ENCODE results near the gene CSNK1G1. TPM values are rescaled to one million over a fixed set of nuclear protein-coding genes. Genes with fewer than 3 reads are reported as not detected.
A peak's percentile ranks its signal among the peaks of the same experiment; 100 is the strongest.

Gene CSNK1G1
- total RNA-seq, 4 donors from 2014 or later: 19.1 to 50.0 (median 21.3) TPM

DNA sequence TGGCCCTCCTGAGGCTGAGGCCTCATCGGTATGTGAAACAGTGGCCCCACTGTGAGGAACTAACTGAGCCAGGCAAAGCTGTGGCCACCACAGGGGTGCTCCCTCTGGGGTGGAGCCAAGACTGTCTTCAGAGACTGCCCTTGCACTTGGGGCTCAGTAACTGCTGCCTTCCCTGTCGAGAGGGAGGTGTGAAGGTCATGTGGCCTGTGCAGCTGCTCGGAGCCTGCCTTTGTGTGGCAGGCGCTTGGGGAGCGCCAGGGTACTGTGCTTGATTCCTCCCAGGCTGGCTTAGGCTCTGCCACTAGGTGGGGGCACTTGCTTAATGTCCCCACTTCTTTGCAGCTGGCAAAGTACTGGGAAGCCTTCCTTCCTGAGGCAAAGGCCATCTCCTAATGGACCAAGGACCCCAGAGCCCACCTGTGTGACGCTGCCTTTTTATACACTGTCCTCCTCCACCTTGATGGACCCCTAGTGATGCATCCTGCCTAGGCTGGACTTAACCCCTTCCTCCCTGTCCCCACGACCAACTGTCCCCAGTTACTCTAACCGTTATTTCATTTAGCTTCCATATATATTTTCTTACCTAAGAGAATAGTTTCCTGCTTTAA is 218.6 kb downstream of the CSNK1G1 start:
- intact Hi-C loops (cut with DNase I): no loop called here
- Histone ChIP-seq H3K4me3 (replicated peaks in 1 of 3) (no peak overlapping the region), H3K4me1 (peaks cover 21 to 26% of the 10 kb centered on the region in 2 donors), H3K9me3 (no peaks in the 10 kb centered on the region), H3K27me3 (no peaks in the 10 kb centered on the region), H3K27ac (peak overlapping the region in 2 of 3 donors; percentile 7 to 29), H3K36me3 (peaks cover 52 to 55% of the 10 kb centered on the region in 2 donors)
- TF ChIP-seq, protein P1, sequence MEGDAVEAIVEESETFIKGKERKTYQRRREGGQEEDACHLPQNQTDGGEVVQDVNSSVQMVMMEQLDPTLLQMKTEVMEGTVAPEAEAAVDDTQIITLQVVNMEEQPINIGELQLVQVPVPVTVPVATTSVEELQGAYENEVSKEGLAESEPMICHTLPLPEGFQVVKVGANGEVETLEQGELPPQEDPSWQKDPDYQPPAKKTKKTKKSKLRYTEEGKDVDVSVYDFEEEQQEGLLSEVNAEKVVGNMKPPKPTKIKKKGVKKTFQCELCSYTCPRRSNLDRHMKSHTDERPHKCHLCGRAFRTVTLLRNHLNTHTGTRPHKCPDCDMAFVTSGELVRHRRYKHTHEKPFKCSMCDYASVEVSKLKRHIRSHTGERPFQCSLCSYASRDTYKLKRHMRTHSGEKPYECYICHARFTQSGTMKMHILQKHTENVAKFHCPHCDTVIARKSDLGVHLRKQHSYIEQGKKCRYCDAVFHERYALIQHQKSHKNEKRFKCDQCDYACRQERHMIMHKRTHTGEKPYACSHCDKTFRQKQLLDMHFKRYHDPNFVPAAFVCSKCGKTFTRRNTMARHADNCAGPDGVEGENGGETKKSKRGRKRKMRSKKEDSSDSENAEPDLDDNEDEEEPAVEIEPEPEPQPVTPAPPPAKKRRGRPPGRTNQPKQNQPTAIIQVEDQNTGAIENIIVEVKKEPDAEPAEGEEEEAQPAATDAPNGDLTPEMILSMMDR (IDR thresholded peaks at IDR 0.05): no peak
- WGBS, 2 donors: 84% methylated on average over 4 to 8 of the region's 8 CpGs
- DNase-seq: no peak

DNA sequence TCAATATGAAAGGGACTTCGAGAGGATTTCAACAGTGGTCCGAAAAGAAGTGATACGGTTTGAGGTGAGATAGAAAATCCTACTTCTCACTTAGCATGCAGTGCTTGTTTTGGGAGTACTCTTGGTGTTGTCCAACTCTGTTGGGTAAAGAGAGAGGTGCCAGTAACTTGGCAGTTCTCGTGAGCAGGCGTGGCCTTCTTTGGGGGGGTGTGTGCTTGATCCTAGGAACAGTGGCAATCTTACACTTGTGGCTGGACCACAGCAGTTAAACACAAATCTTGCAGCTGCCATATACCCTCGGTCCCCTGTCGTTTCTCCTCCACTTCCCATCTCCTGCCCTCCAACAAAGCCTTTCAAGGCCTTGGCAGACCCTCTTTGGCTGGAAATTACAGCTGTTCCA is 219.6 kb downstream of the CSNK1G1 start:
- Histone ChIP-seq H3K4me1 (peaks cover 31 to 36% of the 10 kb centered on the region in 2 donors), H3K9me3 (no peaks in the 10 kb centered on the region), H3K36me3 (peaks cover 59 to 60% of the 10 kb centered on the region in 2 donors), H3K27ac (peak overlapping the region in 2 of 3 donors; percentile 9 to 29), H3K27me3 (no peaks in the 10 kb centered on the region), H3K4me3 (replicated peaks in 1 of 3) (no peak overlapping the region)
- no peak for DNase-seq
- intact Hi-C loops (cut with DNase I): no loop called here
- 96 to 98% methylated on average over 7 of the region's 7 CpGs for WGBS, 2 donors
- no peak for TF ChIP-seq POLR2A (IDR thresholded peaks at IDR 0.05)
- TF ChIP-seq, protein P1 (IDR thresholded peaks at IDR 0.05): no peak

DNA sequence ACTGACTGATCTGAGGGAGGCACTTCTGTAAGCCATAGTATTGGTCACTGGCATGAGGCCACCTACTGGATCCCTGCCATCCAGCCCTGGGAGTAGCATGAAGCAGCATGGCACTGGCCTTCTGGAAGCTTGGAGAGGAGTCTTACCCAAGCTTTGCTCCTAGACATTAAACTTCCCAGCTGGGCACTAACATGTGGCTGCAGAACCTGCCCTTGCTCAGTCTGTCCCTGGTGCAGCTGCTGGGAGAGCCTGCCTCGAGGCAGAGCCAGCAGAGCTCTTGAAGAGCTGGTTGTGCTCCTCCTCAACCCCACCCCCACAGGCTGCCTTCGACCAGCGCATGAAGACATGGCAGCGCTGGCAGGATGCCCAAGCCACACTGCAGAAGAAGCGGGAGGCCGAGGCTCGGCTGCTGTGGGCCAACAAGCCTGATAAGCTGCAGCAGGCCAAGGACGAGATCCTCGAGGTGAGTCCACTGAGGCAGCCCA is 221.6 kb downstream of the CSNK1G1 start:
- Histone ChIP-seq H3K9me3 (no peaks in the 10 kb centered on the region), H3K4me3 (replicated peaks in 1 of 3) (no peak overlapping the region), H3K27me3 (no peaks in the 10 kb centered on the region), H3K4me1 (peaks cover 46 to 55% of the 10 kb centered on the region in 2 donors), H3K36me3 (peaks cover 65 to 75% of the 10 kb centered on the region in 2 donors), H3K27ac (peak overlapping the region; percentile 81 to 99 (median 96))
- 26 to 56% methylated on average over 7 to 9 of the region's 9 CpGs for WGBS, 2 donors
- intact Hi-C loops (cut with DNase I): no loop called here
- TF ChIP-seq, protein P1 (IDR thresholded peaks at IDR 0.05): no peak
- peak in 1 of 2 donors; percentile 39 for TF ChIP-seq POLR2A (IDR thresholded peaks at IDR 0.05)
- DNase-seq: peak; percentile 95

DNA sequence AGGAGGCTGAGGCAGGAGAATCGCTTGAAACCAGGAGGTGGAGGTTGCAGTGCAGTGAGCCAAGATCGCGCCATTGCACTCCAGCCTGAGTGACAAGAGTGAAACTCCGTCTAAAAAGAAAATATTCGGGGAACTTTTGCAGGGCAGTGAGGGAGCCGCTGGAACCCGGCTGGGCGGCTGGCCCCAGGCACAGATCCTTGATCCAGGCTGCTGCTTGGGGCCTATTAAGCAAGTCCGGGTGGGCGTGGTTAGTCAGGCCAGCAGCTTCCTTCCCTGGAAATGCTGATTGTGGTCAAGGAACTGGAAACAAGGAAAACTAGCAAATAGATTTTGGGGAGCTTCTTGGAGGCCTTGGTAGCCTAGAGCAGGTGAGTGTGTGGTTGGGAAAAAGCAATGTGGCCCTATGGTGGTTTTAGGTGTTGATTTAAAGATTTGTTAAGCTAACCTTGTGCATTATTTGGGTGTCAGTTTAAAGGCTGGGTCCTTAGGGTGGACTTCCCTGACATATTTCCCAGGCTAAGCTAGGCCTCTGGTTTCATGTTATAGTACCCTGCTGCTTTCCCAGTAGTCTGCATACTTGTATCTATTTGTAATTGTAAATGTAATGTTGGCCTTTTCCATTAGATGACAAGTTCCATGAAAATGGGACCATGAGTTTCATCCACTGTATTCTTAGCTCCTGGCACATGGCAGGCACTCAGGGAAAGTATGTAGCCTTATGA is 222.2 kb downstream of the CSNK1G1 start:
- H3K9me3 ChIP-seq: no peaks in the 10 kb centered on the region
- peak overlapping the region; percentile 81 to 99 (median 96) for H3K27ac ChIP-seq
- peak; percentile 55 to 63 for DNase-seq
- WGBS, 2 donors: 82 to 85% methylated on average over 10 of the region's 10 CpGs
- peaks cover 63 to 75% of the 10 kb centered on the region in 2 donors for H3K36me3 ChIP-seq
- TF ChIP-seq, protein P1 (IDR thresholded peaks at IDR 0.05): no peak
- no peak for TF ChIP-seq POLR2A (IDR thresholded peaks at IDR 0.05)
- no peak overlapping the region for H3K4me3 ChIP-seq (replicated peaks in 1 of 3)
- no peaks in the 10 kb centered on the region for H3K27me3 ChIP-seq
- peaks cover 52 to 61% of the 10 kb centered on the region in 2 donors for H3K4me1 ChIP-seq
- intact Hi-C loops (cut with DNase I): no loop called here

DNA sequence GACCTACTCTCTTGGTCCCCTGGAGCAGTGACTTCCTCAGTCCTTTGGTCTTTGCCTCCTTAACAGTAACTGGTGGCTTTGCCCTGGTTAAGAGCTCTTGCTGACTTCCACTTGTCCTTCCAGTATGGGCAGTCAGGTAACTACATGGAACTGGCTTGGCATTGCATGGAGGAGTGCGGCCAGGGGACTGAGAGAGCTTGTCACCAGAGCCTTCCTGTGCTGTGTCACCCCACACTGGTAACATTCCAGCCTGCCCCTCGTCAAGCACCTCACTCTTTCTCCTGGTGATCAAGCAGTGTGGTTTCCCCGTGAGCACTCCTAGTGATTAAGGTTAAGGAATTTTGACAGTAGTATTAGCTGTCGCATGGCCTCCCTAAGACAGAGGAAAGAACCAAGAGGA is 223.8 kb downstream of the CSNK1G1 start:
- TF ChIP-seq, protein P1 (IDR thresholded peaks at IDR 0.05): no peak
- peak in 1 of 2 donors; percentile 9 for TF ChIP-seq POLR2A (IDR thresholded peaks at IDR 0.05)
- H3K9me3 ChIP-seq: no peaks in the 10 kb centered on the region
- no peak overlapping the region for H3K4me3 ChIP-seq (replicated peaks in 1 of 3)
- WGBS, 2 donors: 69 to 71% methylated on average over 4 of the region's 4 CpGs
- no peaks in the 10 kb centered on the region for H3K27me3 ChIP-seq
- peak overlapping the region; percentile 81 to 99 (median 96) for H3K27ac ChIP-seq
- H3K4me1 ChIP-seq: peaks cover 66 to 76% of the 10 kb centered on the region in 2 donors
- DNase-seq: peak; percentile 69 to 71
- intact Hi-C loops (cut with DNase I): no loop called here
- H3K36me3 ChIP-seq: peaks cover 54 to 73% of the 10 kb centered on the region in 2 donors
